Activated CD4-positive, alpha-beta T cell treated with anti-CD3 and anti-CD28 coated beads, Interleukin-2, amount 10 ng/mL, durations not matched to agents 24 days and 14 days (primary cell): ENCODE results near the gene NPPC. TPM values are rescaled to one million over a fixed set of nuclear protein-coding genes. Genes with fewer than 3 reads are reported as not detected.
A peak's percentile ranks its signal among the peaks of the same experiment; 100 is the strongest.
"Not testable (repeated sequence)": the region's sequence is repeated elsewhere in the genome, so short reads cannot be mapped to it uniquely, and the experiment has no call there.

Experiments
- DNase-seq: peaks from one replicate; pipeline ENCODE4 v3.0.0; 2022
- H3K27ac Mint-ChIP-seq: one replicate; pipeline ENCODE4 v1.8.0; 2022; ENCODE audit warnings: mild to moderate bottlenecking, mixed read lengths
- H3K27me3 Mint-ChIP-seq: one replicate; pipeline ENCODE4 v1.8.0; 2022; ENCODE audit warnings: mixed read lengths
- H3K36me3 Mint-ChIP-seq: one replicate; pipeline ENCODE4 v1.8.0; 2022; ENCODE audit warnings: low read depth, mild to moderate bottlenecking, mixed read lengths
- H3K4me1 Mint-ChIP-seq: one replicate; pipeline ENCODE4 v1.8.0; 2021; ENCODE audit warnings: mixed read lengths
- H3K4me3 Mint-ChIP-seq: one replicate; pipeline ENCODE4 v1.8.0; 2022; ENCODE audit warnings: mild to moderate bottlenecking, moderate library complexity, mixed read lengths
- H3K9me3 Mint-ChIP-seq: one replicate; pipeline ENCODE4 v1.8.0; 2021; ENCODE audit warnings: mixed read lengths
- intact Hi-C: fragments of 100-400 bp; cut with micrococcal nuclease; formaldehyde crosslinking; loops from one replicate; pipeline ENCODE4 v1.15.1; 2023
- total RNA-seq: library from RNA; stranded (reverse); gene quantifications from 2 replicates; pipeline ENCODE4 v1.2.3, GENCODE V29; 2022

NPPC gene
- total RNA-seq, 1 donor from 2014 or later: 2.2 TPM

DNA sequence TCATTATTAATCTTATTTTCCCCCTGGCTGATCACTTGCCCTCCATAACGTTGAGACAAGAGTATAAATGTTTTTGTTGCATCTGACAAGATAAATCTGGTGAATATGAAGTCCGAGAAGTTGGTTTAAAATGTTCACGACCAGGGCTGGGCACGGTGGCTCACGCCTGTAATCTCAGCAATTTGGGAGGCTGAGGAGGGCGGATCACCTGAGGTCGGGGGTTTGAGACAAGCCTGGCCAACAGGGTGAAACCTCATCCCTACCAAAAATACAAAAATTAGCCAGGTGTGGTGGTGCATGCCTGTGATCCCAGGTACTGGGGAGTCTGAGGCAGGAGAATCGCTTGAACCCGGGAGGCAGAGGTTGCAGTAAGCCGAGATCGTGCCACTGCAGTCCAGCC is 20.9 kb upstream of the NPPC start:
- H3K4me3 Mint-ChIP-seq, intact Hi-C loops, H3K9me3 Mint-ChIP-seq, DNase-seq, H3K27ac Mint-ChIP-seq, H3K36me3 Mint-ChIP-seq, H3K4me1 Mint-ChIP-seq: not testable (repeated sequence)
- peaks cover 16% of the 10 kb centered on the region for H3K27me3 Mint-ChIP-seq

GRCh38 chr2:231946241-231946814 is 20.1 kb upstream of the NPPC start:
- DNase-seq: no peak
- Mint-ChIP-seq H3K27ac (no peak overlapping the region), H3K4me3 (no peak overlapping the region), H3K9me3 (no peaks in the 10 kb centered on the region), H3K27me3 (peaks cover 10% of the 10 kb centered on the region), H3K36me3 (no peaks in the 10 kb centered on the region), H3K4me1 (no peaks in the 10 kb centered on the region)
- intact Hi-C loops: no loop called here

DNA sequence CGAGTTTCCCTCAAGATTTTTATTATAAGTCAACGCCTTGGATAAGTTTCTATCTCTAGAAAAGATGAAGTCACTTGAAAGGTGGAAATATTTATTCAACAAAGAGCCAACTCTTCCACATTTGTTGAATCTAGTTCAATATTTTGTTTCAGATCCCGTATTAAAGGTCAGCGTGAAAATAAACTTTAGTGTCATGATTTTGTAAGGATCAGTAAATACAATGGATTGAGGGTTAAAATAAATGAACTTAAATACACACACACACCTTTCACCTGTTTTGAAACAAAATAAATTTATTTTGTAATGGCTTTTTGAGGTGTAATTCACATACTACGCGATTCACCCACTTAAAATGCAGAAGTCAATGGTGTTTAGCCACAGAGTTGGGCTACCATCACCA is 16.0 kb upstream of the NPPC start:
- Mint-ChIP-seq H3K27me3 (peaks cover 2% of the 10 kb centered on the region), H3K36me3 (no peaks in the 10 kb centered on the region), H3K27ac (no peak overlapping the region), H3K4me1 (no peaks in the 10 kb centered on the region), H3K9me3 (no peaks in the 10 kb centered on the region), H3K4me3 (no peak overlapping the region)
- DNase-seq: no peak
- intact Hi-C loops: no loop called here

- Mint-ChIP-seq H3K27ac (no peak overlapping the region), H3K36me3 (no peaks in the 10 kb centered on the region), H3K4me1 (no peaks in the 10 kb centered on the region), H3K27me3 (peaks cover 2% of the 10 kb centered on the region), H3K9me3 (no peaks in the 10 kb centered on the region), H3K4me3 (no peak overlapping the region)
- intact Hi-C loops: no loop called here
- no peak for DNase-seq
These were observed 15.5 kb upstream of the NPPC start for GRCh38 chr2:231941673-231942072.

- Mint-ChIP-seq H3K27me3 (peaks cover 2% of the 10 kb centered on the region), H3K9me3 (no peaks in the 10 kb centered on the region), H3K27ac (no peak overlapping the region), H3K4me3 (no peak overlapping the region), H3K36me3 (no peaks in the 10 kb centered on the region), H3K4me1 (no peaks in the 10 kb centered on the region)
- intact Hi-C loops: no loop called here
- DNase-seq: no peak
These were observed 14.6 kb upstream of the NPPC start for GRCh38 chr2:231940795-231941194.

- Mint-ChIP-seq H3K27ac (no peak overlapping the region), H3K27me3 (peaks cover 2% of the 10 kb centered on the region), H3K4me3 (no peak overlapping the region), H3K9me3 (no peaks in the 10 kb centered on the region), H3K36me3 (no peaks in the 10 kb centered on the region), H3K4me1 (no peaks in the 10 kb centered on the region)
- DNase-seq: no peak
- intact Hi-C loops: no loop called here
These were observed 12.8 kb upstream of the NPPC start for GRCh38 chr2:231939022-231939421.

- Mint-ChIP-seq H3K27me3 (peaks cover 2% of the 10 kb centered on the region), H3K4me1 (no peaks in the 10 kb centered on the region), H3K36me3 (no peaks in the 10 kb centered on the region), H3K4me3 (no peak overlapping the region), H3K27ac (no peak overlapping the region), H3K9me3 (no peaks in the 10 kb centered on the region)
- intact Hi-C loops: no loop called here
- no peak for DNase-seq
These were observed 10.9 kb upstream of the NPPC start for GRCh38 chr2:231937057-231937456.

- H3K27me3 Mint-ChIP-seq: peaks cover 2% of the 10 kb centered on the region
- H3K36me3 Mint-ChIP-seq: no peaks in the 10 kb centered on the region
- H3K4me1 Mint-ChIP-seq: no peaks in the 10 kb centered on the region
- H3K9me3 Mint-ChIP-seq: no peaks in the 10 kb centered on the region
- no peak for DNase-seq
- H3K27ac Mint-ChIP-seq: no peak overlapping the region
- intact Hi-C loops: no loop called here
- no peak overlapping the region for H3K4me3 Mint-ChIP-seq
These were observed 10.3 kb upstream of the NPPC start for GRCh38 chr2:231936491-231936890.

DNA sequence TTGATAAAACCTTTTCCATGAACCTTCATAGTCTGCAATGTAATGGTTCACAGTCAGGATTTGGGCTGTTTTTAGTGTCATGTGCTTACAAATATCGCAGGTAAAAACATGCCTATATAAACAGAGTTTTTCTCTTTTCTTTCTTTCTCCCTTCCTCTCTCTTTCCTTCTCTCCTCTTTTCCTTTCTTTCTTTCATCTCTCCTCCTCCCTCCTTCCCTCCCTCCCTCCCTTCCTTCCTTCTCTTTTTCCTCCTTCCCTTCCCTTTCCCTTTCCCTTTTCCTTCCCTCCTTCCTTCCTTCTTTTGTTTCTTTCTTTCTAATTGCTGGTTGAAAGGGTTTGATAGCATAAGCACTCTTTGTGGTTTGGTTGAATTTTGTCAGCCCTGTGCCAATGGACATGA is 9.6 kb upstream of the NPPC start:
- H3K9me3 Mint-ChIP-seq: no peaks in the 10 kb centered on the region
- H3K27ac Mint-ChIP-seq: no peak overlapping the region
- no peaks in the 10 kb centered on the region for H3K36me3 Mint-ChIP-seq
- H3K27me3 Mint-ChIP-seq: peaks cover 5% of the 10 kb centered on the region
- DNase-seq: no peak
- H3K4me1 Mint-ChIP-seq: no peaks in the 10 kb centered on the region
- intact Hi-C loops: no loop called here
- H3K4me3 Mint-ChIP-seq: no peak overlapping the region

DNA sequence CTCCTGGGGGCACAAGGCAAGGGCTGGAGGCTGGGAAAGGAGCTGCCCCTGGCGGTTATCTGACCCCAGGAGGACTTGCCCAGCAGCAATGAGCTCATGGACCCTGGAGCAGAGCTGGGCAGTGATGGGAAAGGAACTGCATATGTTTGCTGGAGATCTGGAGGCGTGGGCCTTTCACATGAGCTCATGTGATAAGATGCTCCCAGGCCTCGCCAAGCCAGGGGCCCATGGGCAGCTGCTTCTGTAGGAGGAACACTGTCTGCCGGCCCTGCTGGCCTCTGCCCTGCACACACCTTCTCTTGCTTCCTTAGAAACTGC is 9.0 kb upstream of the NPPC start:
- no peak for DNase-seq
- no peak overlapping the region for H3K4me3 Mint-ChIP-seq
- H3K9me3 Mint-ChIP-seq: no peaks in the 10 kb centered on the region

DNA sequence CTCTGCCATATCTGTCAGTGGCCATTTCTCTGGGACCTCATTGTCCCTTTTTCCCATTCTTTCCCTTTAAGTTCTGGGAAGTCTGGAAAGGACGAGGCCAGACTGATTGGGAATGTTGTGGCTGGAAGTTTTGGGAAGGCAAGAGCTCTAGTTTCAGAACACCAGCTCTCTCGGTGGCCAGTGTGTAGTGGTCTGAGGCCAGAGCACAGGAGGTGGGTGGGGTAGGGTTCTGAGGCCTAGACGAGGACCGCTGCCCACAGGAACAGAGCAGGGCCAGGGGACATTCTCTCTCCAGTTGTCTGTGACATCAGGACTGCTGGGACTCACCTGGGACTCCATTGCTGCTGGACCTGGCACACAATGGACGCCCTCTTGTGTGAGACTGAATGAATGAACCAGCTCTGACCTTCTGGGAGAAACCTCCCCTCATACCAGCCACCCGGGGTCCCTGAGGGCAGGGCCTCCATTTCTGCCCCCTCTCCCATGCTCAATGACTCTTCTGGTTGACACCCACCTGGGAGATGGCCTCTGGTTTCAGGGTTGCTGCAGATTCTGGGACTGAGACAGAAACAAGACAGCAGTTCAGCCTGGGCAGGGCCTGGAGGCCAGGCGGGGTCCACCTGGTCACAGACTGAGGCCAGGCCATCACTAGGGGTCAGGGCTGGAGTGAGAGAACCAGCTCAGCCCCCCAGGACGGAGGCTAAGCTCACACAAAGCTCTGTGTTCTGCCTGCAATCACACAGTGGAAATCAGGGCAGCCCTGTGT is 8.4 kb upstream of the NPPC start:
- no peak overlapping the region for H3K4me3 Mint-ChIP-seq
- H3K27ac Mint-ChIP-seq: no peak overlapping the region
- no peak for DNase-seq

More for the DNA sequence above, 9.0 kb upstream of the NPPC start:
- Mint-ChIP-seq H3K4me1 (no peaks in the 10 kb centered on the region), H3K27ac (no peak overlapping the region), H3K36me3 (no peaks in the 10 kb centered on the region), H3K27me3 (peaks cover 5% of the 10 kb centered on the region)
- intact Hi-C loops: no loop called here

GRCh38 chr2:231933916-231934401 is 7.8 kb upstream of the NPPC start:
- Mint-ChIP-seq H3K4me3 (no peak overlapping the region), H3K36me3 (no peaks in the 10 kb centered on the region), H3K9me3 (no peaks in the 10 kb centered on the region), H3K27ac (no peak overlapping the region), H3K4me1 (no peaks in the 10 kb centered on the region), H3K27me3 (peaks cover 11% of the 10 kb centered on the region)
- intact Hi-C loops: no loop called here
- no peak for DNase-seq

More for the DNA sequence above, 8.4 kb upstream of the NPPC start:
- no peaks in the 10 kb centered on the region for H3K9me3 Mint-ChIP-seq
- H3K4me1 Mint-ChIP-seq: no peaks in the 10 kb centered on the region
- H3K36me3 Mint-ChIP-seq: no peaks in the 10 kb centered on the region
- intact Hi-C loops: no loop called here
- peaks cover 5% of the 10 kb centered on the region for H3K27me3 Mint-ChIP-seq

DNA sequence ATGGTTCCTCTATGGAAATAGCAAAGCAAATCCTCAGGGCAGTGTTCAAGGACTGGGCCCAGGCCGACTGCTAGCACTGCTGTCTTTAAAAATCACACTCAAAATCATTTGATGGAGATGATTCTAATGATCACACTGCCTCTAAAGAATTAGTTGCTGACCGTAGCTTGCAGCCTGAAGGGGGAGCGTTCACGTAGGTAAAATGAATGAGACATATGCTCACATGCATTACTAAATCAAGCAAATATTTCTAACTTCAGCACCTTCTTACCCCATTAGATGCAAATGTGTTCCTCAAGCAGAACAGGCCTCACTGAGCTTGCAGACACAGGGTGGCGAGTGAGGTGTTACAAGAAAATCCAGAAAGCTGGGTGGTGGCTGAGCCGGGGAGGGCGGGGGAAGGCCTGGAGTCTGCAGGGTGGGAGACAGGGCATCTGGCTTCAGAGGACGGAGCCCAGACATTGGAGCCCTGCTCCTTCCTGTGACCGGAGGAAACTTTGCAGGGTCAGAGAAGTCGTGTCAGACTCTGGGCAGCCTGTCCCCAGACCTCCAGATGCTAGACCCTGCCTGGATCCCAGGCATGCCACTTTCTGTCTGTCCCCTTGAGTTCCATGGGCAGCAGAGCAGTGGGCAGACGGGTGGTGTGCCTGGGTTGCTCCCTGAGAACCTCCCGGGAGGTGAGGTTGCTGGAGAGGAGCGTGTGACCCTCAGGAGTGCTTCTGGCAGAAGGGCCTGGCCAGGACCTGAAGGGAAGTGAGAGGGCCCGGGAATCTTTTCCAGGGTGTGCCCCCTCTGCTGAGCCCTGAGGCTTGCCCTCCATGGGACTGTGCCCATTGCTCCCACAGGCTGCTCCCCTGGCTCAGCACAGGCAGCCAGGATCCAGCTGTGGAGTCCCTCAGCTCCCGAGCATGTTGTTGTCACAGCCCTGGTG is 7.1 kb upstream of the NPPC start:
- Mint-ChIP-seq H3K27ac (no peak overlapping the region), H3K36me3 (no peaks in the 10 kb centered on the region), H3K9me3 (no peaks in the 10 kb centered on the region), H3K27me3 (peaks cover 14% of the 10 kb centered on the region), H3K4me3 (no peak overlapping the region), H3K4me1 (no peaks in the 10 kb centered on the region)
- intact Hi-C loops: no loop called here
- DNase-seq: peak; percentile 50

- intact Hi-C loops: no loop called here
- no peak overlapping the region for H3K27ac Mint-ChIP-seq
- H3K9me3 Mint-ChIP-seq: no peaks in the 10 kb centered on the region
- peaks cover 21% of the 10 kb centered on the region for H3K27me3 Mint-ChIP-seq
- no peaks in the 10 kb centered on the region for H3K4me1 Mint-ChIP-seq
- no peak for DNase-seq
- H3K36me3 Mint-ChIP-seq: no peaks in the 10 kb centered on the region
- no peak overlapping the region for H3K4me3 Mint-ChIP-seq
These were observed 6.4 kb upstream of the NPPC start for GRCh38 chr2:231932711-231932970.
